Type B pancreatic cell (in vitro differentiated cells): ENCODE data around the gene STX8. TPM values are rescaled to one million over a fixed set of nuclear protein-coding genes. Genes with fewer than 3 reads are reported as not detected.

ENCODE experiments used
- DNase-seq: peaks from one replicate; pipeline ENCODE4 v3.0.0; 2021; ENCODE audit warnings: mixed read lengths; ENCODE audit not compliant: unreplicated experiment; ENCODE audit errors: extremely low spot score
- H3K27ac Mint-ChIP-seq: 2 replicates; pipeline ENCODE4 v1.8.0; 2021; ENCODE audit warnings: mild to moderate bottlenecking, mixed read lengths
- H3K27me3 Mint-ChIP-seq: 2 replicates; pipeline ENCODE4 v1.8.0; 2021; ENCODE audit warnings: mixed read lengths
- H3K36me3 Mint-ChIP-seq: 2 replicates; pipeline ENCODE4 v1.8.0; 2021; ENCODE audit warnings: mixed read lengths
- H3K4me1 Mint-ChIP-seq: one replicate; pipeline ENCODE4 v1.8.0; 2021; ENCODE audit warnings: mixed read lengths; ENCODE audit not compliant: unreplicated experiment
- H3K4me3 Mint-ChIP-seq: 2 replicates; pipeline ENCODE4 v1.8.0; 2021; ENCODE audit warnings: mild to moderate bottlenecking, mixed read lengths
- H3K9me3 Mint-ChIP-seq: 2 replicates; pipeline ENCODE4 v1.8.0; 2021; ENCODE audit warnings: mixed read lengths
- total RNA-seq: library from RNA; stranded (reverse); gene quantifications from 2 replicates; pipeline ENCODE4 v1.2.1, GENCODE V29; 2021; ENCODE audit warnings: low replicate concordance
- TF ChIP-seq, protein P1 (sequence below): fragments of 200-600 bp; sonication (generic); conservative IDR thresholded peaks from 2 replicates; pipeline ENCODE4 v1.5.0; 2021; ENCODE audit warnings: antibody characterized with exemption, mild to moderate bottlenecking

Gene STX8
- total RNA-seq, 1 donor from 2014 or later, result 59.3 TPM

DNA sequence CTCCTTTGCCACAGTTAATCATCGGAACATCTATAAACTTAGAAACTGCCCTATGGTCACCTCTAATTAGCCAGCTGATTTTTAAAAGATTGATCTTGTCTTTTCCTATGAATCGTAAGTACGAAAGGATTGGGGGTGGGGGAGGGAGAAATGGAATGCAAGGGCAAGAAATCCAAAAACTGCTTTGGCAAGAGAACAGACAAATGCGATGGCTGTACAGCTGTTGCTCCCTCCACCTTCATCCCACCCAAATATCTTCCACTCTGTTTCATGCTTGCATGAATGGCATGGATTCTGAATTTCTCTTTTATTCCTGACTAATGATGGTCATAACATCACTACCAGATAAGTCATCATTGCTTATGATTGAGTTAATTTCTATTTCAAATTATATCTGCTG is 165.7 kb downstream of the STX8 start:
- DNase-seq, result no peak
- H3K36me3 Mint-ChIP-seq, result peaks cover 8% of the 10 kb centered on the region
- peaks cover 26% of the 10 kb centered on the region for H3K4me1 Mint-ChIP-seq
- H3K4me3 Mint-ChIP-seq, result no peak overlapping the region
- peak overlapping the region; percentile 89 for H3K27ac Mint-ChIP-seq
- no peaks in the 10 kb centered on the region for H3K9me3 Mint-ChIP-seq
- H3K27me3 Mint-ChIP-seq, result no peaks in the 10 kb centered on the region
- TF ChIP-seq, protein P1, sequence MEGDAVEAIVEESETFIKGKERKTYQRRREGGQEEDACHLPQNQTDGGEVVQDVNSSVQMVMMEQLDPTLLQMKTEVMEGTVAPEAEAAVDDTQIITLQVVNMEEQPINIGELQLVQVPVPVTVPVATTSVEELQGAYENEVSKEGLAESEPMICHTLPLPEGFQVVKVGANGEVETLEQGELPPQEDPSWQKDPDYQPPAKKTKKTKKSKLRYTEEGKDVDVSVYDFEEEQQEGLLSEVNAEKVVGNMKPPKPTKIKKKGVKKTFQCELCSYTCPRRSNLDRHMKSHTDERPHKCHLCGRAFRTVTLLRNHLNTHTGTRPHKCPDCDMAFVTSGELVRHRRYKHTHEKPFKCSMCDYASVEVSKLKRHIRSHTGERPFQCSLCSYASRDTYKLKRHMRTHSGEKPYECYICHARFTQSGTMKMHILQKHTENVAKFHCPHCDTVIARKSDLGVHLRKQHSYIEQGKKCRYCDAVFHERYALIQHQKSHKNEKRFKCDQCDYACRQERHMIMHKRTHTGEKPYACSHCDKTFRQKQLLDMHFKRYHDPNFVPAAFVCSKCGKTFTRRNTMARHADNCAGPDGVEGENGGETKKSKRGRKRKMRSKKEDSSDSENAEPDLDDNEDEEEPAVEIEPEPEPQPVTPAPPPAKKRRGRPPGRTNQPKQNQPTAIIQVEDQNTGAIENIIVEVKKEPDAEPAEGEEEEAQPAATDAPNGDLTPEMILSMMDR, result no peak

DNA sequence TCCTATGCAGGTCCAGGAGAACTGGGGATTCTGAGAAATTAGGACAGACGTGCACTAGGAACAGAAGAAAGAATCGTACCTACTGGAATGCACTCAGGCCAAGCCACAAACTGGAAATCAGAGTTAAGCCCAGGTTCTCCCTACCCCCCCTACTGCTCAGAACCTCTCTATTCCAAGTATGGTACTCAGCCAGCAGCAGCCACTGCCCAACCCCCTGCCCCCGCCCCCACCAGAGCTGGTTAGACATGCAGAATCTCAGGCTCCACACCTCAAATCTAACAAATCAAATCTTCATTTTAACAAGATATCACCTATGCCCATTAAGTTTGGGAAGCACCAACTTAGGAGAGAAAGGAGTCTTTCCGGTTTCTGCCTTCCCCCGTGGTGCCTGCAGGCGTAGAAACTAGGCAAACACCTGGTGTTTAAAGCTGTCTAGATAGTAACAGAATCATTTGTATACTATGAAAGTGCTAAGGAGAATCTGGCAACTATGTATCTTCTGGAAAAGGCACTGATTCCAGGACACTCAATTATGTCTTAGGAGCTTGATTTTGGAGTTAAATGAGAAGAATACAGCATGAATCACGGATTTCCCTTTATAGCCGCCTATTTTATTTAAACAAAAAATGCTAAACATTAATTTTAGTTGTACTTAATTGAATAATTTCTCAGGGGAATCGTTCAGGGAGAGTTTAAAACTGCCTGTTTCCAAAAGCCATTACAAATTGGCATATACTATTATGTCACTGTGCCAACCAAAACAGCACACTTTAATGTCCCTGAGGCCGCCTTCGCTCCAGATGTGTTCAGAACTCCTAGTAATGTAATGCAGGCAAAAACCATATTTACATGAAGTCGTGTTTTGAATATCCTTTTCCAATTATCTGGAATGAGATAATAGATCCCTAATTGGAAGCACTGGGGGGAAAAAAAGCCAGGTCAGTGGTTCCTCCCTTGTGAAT is 166.5 kb downstream of the STX8 start:
- peaks cover 26% of the 10 kb centered on the region for H3K4me1 Mint-ChIP-seq
- no peak for DNase-seq
- H3K9me3 Mint-ChIP-seq, result no peaks in the 10 kb centered on the region

DNA sequence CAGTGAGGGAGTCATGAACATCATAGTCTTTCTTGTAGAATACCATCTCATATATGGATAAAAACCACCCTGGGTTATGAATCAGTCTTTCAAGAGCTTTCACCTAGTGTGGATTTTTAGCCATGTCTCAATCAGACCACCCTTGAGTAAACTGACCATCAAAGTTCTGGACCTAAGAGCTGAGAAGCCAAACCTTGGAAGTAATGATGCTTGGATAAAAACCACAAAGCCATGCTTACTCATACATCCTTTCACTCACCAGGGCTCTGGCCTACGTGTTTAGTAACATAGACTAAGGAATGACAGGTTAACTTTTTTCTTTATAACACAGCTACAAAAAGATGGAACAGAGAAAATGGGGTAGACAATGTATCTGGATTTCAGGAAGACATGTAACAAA is 167.2 kb downstream of the STX8 start:
- no peaks in the 10 kb centered on the region for H3K27me3 Mint-ChIP-seq
- peaks cover 10% of the 10 kb centered on the region for H3K36me3 Mint-ChIP-seq
- DNase-seq, result no peak
- TF ChIP-seq, protein P1, result no peak
- no peak overlapping the region for H3K4me3 Mint-ChIP-seq
- H3K27ac Mint-ChIP-seq, result peak overlapping the region; percentile 89
- peaks cover 26% of the 10 kb centered on the region for H3K4me1 Mint-ChIP-seq
- no peaks in the 10 kb centered on the region for H3K9me3 Mint-ChIP-seq

More for the DNA sequence above, 166.5 kb downstream of the STX8 start:
- TF ChIP-seq, protein P1, result no peak
- Mint-ChIP-seq H3K4me3 (peak overlapping the region; percentile 56), H3K27me3 (no peaks in the 10 kb centered on the region), H3K27ac (peak overlapping the region; percentile 89), H3K36me3 (peaks cover 10% of the 10 kb centered on the region)

DNA sequence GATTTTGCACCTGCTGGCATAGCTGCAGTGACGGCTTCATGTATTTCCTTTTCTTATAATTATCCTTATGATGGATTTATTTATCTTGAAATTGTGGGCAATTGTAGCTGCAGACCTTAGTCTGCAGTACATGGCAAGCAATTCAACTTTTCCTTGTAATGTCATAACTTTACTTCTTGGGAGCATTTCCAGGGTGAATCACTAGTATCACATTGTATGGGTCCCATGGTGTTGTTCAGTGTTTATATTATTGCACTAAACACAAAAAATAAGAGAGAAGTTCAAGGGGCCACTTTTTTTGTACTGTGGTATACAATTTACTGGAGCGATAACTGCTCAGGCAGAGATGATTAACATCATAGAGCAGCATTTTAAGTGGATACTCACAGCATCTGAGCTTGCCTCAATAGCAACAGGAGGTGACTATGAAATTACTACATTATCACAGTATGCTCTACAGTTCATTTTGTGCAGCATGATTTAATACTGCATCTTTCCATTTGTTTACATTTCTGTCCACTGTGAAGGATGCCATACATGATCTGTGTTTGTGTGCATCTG is 169.5 kb downstream of the STX8 start:
- DNase-seq, result no peak
- TF ChIP-seq, protein P1, result no peak
- no peak overlapping the region for H3K4me3 Mint-ChIP-seq
- H3K27ac Mint-ChIP-seq, result no peak overlapping the region
- H3K36me3 Mint-ChIP-seq, result peaks cover 4% of the 10 kb centered on the region
- H3K27me3 Mint-ChIP-seq, result no peaks in the 10 kb centered on the region
- peaks cover 5% of the 10 kb centered on the region for H3K9me3 Mint-ChIP-seq
- H3K4me1 Mint-ChIP-seq, result peaks cover 22% of the 10 kb centered on the region

DNA sequence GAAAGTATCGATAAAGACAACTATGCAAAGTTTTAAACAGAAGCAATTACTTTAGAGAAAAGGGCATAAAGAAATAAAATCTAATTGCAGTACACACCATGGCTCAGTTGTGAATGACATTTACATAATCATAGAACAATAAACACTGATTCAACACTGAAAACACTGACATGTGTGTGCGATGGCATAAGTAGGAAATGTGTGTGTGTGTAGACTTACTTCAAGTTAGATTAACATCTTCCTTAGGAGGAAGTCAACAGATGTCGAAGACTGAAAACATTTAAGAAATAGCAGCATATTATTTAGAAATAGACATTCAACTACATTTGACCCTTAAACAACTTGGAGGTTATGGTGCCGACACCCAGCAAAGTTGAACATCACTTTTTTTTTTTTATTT is 172.4 kb downstream of the STX8 start:
- TF ChIP-seq, protein P1, result no peak
- Mint-ChIP-seq H3K4me1 (no peaks in the 10 kb centered on the region), H3K27ac (no peak overlapping the region), H3K36me3 (peaks cover 4% of the 10 kb centered on the region), H3K27me3 (no peaks in the 10 kb centered on the region), H3K9me3 (peaks cover 5% of the 10 kb centered on the region), H3K4me3 (no peak overlapping the region)
- DNase-seq, result no peak
